K562 (cell line): Measurements from ENCODE around the gene CRYBG2.
A peak's percentile ranks its signal among the peaks of the same experiment; 100 is the strongest.

Experiments
- CTCF ChIP-seq, 3 experiments: IDR thresholded peaks in 2 of 3; conservative IDR thresholded peaks in 1 of 3; 2 replicates each; pipeline ENCODE4 v1.5.1; 2011 to 2012; ENCODE audit warnings: low read length in 3 of 3, mild to moderate bottlenecking in 3 of 3, control low read depth in 2 of 3, improper control_type of control experiment in 1 of 3, inconsistent platforms in 1 of 3, low read depth in 1 of 3, mixed read lengths in 1 of 3, moderate library complexity in 1 of 3; ENCODE audit not compliant: insufficient read depth in 2 of 3
- MXD1 ChIP-seq: fragments of 250-450 bp; sonication (Bioruptor Pico); IDR thresholded peaks from 2 replicates; pipeline ENCODE4 v1.8.0; 2021; ENCODE audit warnings: borderline replicate concordance, mild to moderate bottlenecking, moderate library complexity; ENCODE audit not compliant: poor library complexity, severe bottlenecking
- NFE2L1 ChIP-seq: fragments of 450-650 bp; IDR thresholded peaks from 2 replicates; pipeline ENCODE4 v1.6.1; 2016; ENCODE audit warnings: missing genetic modification characterization, low read depth, mild to moderate bottlenecking, missing compliant biosample characterization, moderate library complexity, borderline replicate concordance
- SP1 ChIP-seq: sonication (generic); formaldehyde crosslinking; IDR thresholded peaks from 2 replicates; pipeline ENCODE4 v1.8.1; 2022; ENCODE audit warnings: mild to moderate bottlenecking, missing genetic modification reagents

- no peak for TF ChIP-seq NFE2L1 (tag)
- TF ChIP-seq SP1 (CRISPR knock-in tag), result no peak
- TF ChIP-seq MXD1 (CRISPR knock-in tag), result no peak
- TF ChIP-seq CTCF (IDR thresholded peaks at IDR 0.05 in 2 of 3, conservative IDR thresholded peaks at IDR 0.05 in 1 of 3; ENCODE audit: insufficient read depth in 2 of 3, low read depth in 1 of 3, low read length in 3 of 3), result peak; percentile 91 to 99 (median 98)
These were observed 37.5 kb upstream of the CRYBG2 start for GRCh38 chr1:26391450-26391849.
